B cell (primary cell): ENCODE results near the gene IRAK2. TPM values are rescaled to one million over a fixed set of nuclear protein-coding genes. Genes with fewer than 3 reads are reported as not detected.

Experiments
- ATAC-seq: fragments of 200-7000 bp; cut with Tn5 transposase; one replicate; pipeline ENCODE4 v1.10.0; 2021; ENCODE audit warnings: low read depth, mild to moderate bottlenecking, moderate number of reproducible peaks, moderate library complexity
- CTCF ChIA-PET: fragments of 350-600 bp; sonication (Branson Sonifier 250); formaldehyde crosslinking; loops from one replicate; lab custom pipeline; 2021; ENCODE audit warnings: antibody characterized with exemption, inconsistent platforms; lab: Charles Lee
- POLR2A ChIA-PET: fragments of 350-600 bp; sonication (Branson Sonifier 250); formaldehyde crosslinking; loops from one replicate; lab custom pipeline; 2021; ENCODE audit warnings: antibody characterized with exemption; lab: Charles Lee
- DNase-seq: peaks from one replicate; pipeline ENCODE4 v3.0.0; 2013
- H2AFZ ChIP-seq: 2 replicates; pipeline ENCODE4 v1.6.1; 2012; ENCODE audit warnings: mild to moderate bottlenecking, low read depth, low read length; ENCODE audit not compliant: insufficient read depth, poor library complexity, severe bottlenecking
- H3K27ac ChIP-seq, 2 donors: 1 replicate in 1 of 2; 2 replicates in 1 of 2; pipeline ENCODE4 v1.5.1; 2012 to 2013; ENCODE audit warnings: low read length in 2 of 2, mild to moderate bottlenecking in 2 of 2, moderate library complexity in 1 of 2
- H3K27me3 ChIP-seq, 4 experiments: fragments of 200-600 bp in 1 of 4; sonication (generic) in 1 of 4; replicated peaks in 1 of 4; 1 replicate in 2 of 4; 2 replicates in 2 of 4; pipeline versions ENCODE4 v1.6.1 to v1.7.0; 2013 to 2016; ENCODE audit warnings: low read length in 3 of 4, mild to moderate bottlenecking in 2 of 4, mixed read lengths in 1 of 4, moderate library complexity in 1 of 4; ENCODE audit not compliant: insufficient read depth in 4 of 4, control insufficient read depth in 3 of 4; ENCODE audit errors: control extremely low read depth in 1 of 4
- H3K36me3 ChIP-seq, 2 experiments: replicated peaks in 1 of 2; 1 replicate in 1 of 2; 2 replicates in 1 of 2; pipeline versions ENCODE4 v1.6.1 to v1.7.1; 2013; ENCODE audit warnings: low read length in 1 of 2; ENCODE audit not compliant: insufficient read depth in 2 of 2, control insufficient read depth in 1 of 2; ENCODE audit errors: control extremely low read depth in 1 of 2, extremely low read depth in 1 of 2
- H3K4me1 ChIP-seq, 2 donors: fragments of 200-600 bp in 1 of 2; sonication (generic) in 1 of 2; 1 replicate in 1 of 2; 2 replicates in 1 of 2; pipeline versions ENCODE4 v1.5.1 to v1.6.1; 2013 to 2017; ENCODE audit warnings: low read length in 2 of 2; ENCODE audit not compliant: control insufficient read depth in 2 of 2, insufficient read depth in 2 of 2
- H3K4me2 ChIP-seq: replicated peaks from 2 replicates; pipeline ENCODE3; 2012; ENCODE audit warnings: mild to moderate bottlenecking, low read depth, low read length; ENCODE audit not compliant: poor library complexity, severe bottlenecking
- H3K4me3 ChIP-seq, 5 experiments: fragments of 200-600 bp in 1 of 5; sonication (generic) in 1 of 5; 1 replicate in 3 of 5; 2 replicates in 2 of 5; pipeline versions ENCODE4 v1.5.1 to v1.7.0; 2011 to 2016; ENCODE audit warnings: low read length in 4 of 5, mild to moderate bottlenecking in 4 of 5, low read depth in 2 of 5, control low read depth in 1 of 5, moderate library complexity in 1 of 5; ENCODE audit not compliant: insufficient read depth in 1 of 5; ENCODE audit errors: control extremely low read depth in 1 of 5, extremely low read depth in 1 of 5
- H3K79me2 ChIP-seq: fragments of 200-600 bp; sonication (generic); one replicate; pipeline ENCODE4 v1.6.0; 2016; ENCODE audit warnings: low read length; ENCODE audit not compliant: control insufficient read depth, insufficient read depth
- H3K9ac ChIP-seq: fragments of 200-600 bp; sonication (generic); 2 replicates; pipeline ENCODE4 v1.6.1; 2017; ENCODE audit warnings: mild to moderate bottlenecking, low read length, moderate library complexity
- H3K9me3 ChIP-seq, 3 donors: one replicate each; pipeline versions ENCODE4 v1.6.1 to v1.7.1; 2013; ENCODE audit warnings: low read length in 2 of 3; ENCODE audit not compliant: control insufficient read depth in 2 of 3, insufficient read depth in 1 of 3; ENCODE audit errors: control extremely low read depth in 1 of 3
- H4K20me1 ChIP-seq: 2 replicates; pipeline ENCODE4 v1.6.0; 2012; ENCODE audit warnings: mild to moderate bottlenecking, low read length; ENCODE audit not compliant: insufficient read depth, control insufficient read depth, poor library complexity, severe bottlenecking
- H3K27ac Mint-ChIP-seq: one replicate; pipeline ENCODE4 v1.8.0; 2021; ENCODE audit warnings: mixed read lengths
- H3K27me3 Mint-ChIP-seq: one replicate; pipeline ENCODE4 v1.8.0; 2021; ENCODE audit warnings: mixed read lengths
- H3K4me1 Mint-ChIP-seq: one replicate; pipeline ENCODE4 v1.8.0; 2021; ENCODE audit warnings: mixed read lengths
- H3K4me3 Mint-ChIP-seq: one replicate; pipeline ENCODE4 v1.8.0; 2021; ENCODE audit warnings: mixed read lengths
- H3K9me3 Mint-ChIP-seq: one replicate; pipeline ENCODE4 v1.8.0; 2022; ENCODE audit warnings: mixed read lengths; ENCODE audit not compliant: insufficient read depth
- CTCF ChIP-seq: fragments of 200-600 bp; IDR thresholded peaks from one replicate; pipeline ENCODE4 v1.8.0; 2022; ENCODE audit warnings: antibody characterized with exemption, mild to moderate bottlenecking
- EZH2 ChIP-seq: IDR thresholded peaks from 2 replicates; pipeline ENCODE4 v1.6.1; 2012; ENCODE audit warnings: borderline replicate concordance, low read depth, mild to moderate bottlenecking, moderate library complexity, low read length; ENCODE audit not compliant: insufficient read depth, poor library complexity, severe bottlenecking
- WGBS: methylation state at CpG from one replicate; pipeline ENCODE4 v1.1.5; 2013; ENCODE audit warnings: missing lambda C conversion rate; ENCODE audit not compliant: insufficient coverage; 5-methylcytosine and 5-hydroxymethylcytosine counted together
- intact Hi-C: fragments of 100-400 bp; cut with micrococcal nuclease; formaldehyde crosslinking; loops from one replicate; pipeline ENCODE4 v1.10.0; 2022
- polyA plus RNA-seq: library from polyadenylated mRNA; depleted of rRNA; stranded (reverse); fragments of >200 nt; gene quantifications from 2 replicates; pipeline ENCODE4 v1.2.3, GENCODE V29; 2012
- total RNA-seq, 2 donors: library from RNA; stranded (reverse); fragments of 120-200 nt in 1 of 2; gene quantifications; 1 replicate in 1 of 2; 2 replicates in 1 of 2; pipeline versions ENCODE4 v1.2.3 to v1.2.4, GENCODE V29; 2013 to 2022

IRAK2 gene
- total and polyA plus RNA-seq, 2 donors (not counting 1 experiment from before 2014, with no cell fraction given): 11.8 to 23.2 TPM

- Histone ChIP-seq H3K9ac (no peak overlapping the region), H3K79me2 (peaks cover 20% of the 10 kb centered on the region), H3K27me3 (no peaks in the 10 kb centered on the region), H3K4me2 (no peak overlapping the region), H2AFZ (no peak overlapping the region), H3K27ac (no peak overlapping the region), H3K36me3 (peaks cover 3 to 17% of the 10 kb centered on the region in 2 experiments), H3K9me3 (peaks cover 5 to 17% (median 15%) of the 10 kb centered on the region in 3 donors), H3K4me1 (peaks cover 5 to 18% of the 10 kb centered on the region in 2 donors), H4K20me1 (peaks cover 2% of the 10 kb centered on the region), H3K4me3 (no peak overlapping the region)
- no CpG with 5 or more reads among the region's 3 CpGs for WGBS
- ChIA-PET CTCF (no interaction called here), POLR2A (no interaction called here)
- H3K4me1 Mint-ChIP-seq: peaks cover 19% of the 10 kb centered on the region
- H3K27me3 Mint-ChIP-seq: no peaks in the 10 kb centered on the region
- H3K27ac Mint-ChIP-seq: no peak overlapping the region
- intact Hi-C loops: no loop called here
- no peak for DNase-seq
- peaks cover 9% of the 10 kb centered on the region for H3K9me3 Mint-ChIP-seq
- TF ChIP-seq CTCF (no peak), EZH2 (no peak)
- no peak for ATAC-seq
- H3K4me3 Mint-ChIP-seq: no peak overlapping the region
Observed at GRCh38 chr3:10244009-10244408, 79.3 kb downstream of the IRAK2 start.

GRCh38 chr3:10245081-10245712, 80.5 kb downstream of the IRAK2 start:
- peaks cover 14 to 29% of the 10 kb centered on the region in 2 donors for H3K4me1 ChIP-seq
- Mint-ChIP-seq H3K27ac (no peak overlapping the region), H3K4me1 (peaks cover 29% of the 10 kb centered on the region), H3K9me3 (peaks cover 9% of the 10 kb centered on the region), H3K4me3 (no peak overlapping the region), H3K27me3 (no peaks in the 10 kb centered on the region)
- no peak overlapping the region for H3K4me2 ChIP-seq
- no peaks in the 10 kb centered on the region for H3K27me3 ChIP-seq
- no peak for ATAC-seq
- no peak overlapping the region for H3K27ac ChIP-seq
- no peak overlapping the region for H3K9ac ChIP-seq
- intact Hi-C loops: loop anchor here (5.0 kb wide), 4 partner anchors 298 to 403 kb away; partner anchors contain the start of genes CRELD1, JAGN1 and RPUSD3
- POLR2A ChIA-PET: interaction anchor here (0.6 kb wide), 1 partner anchor 96 kb away, joined by 4 read pairs; no protein-coding TSS in a partner anchor
- DNase-seq: no peak
- H3K4me3 ChIP-seq: no peak overlapping the region
- TF ChIP-seq EZH2: no peak
- no peak for TF ChIP-seq CTCF
- H3K36me3 ChIP-seq: peaks cover 3 to 15% of the 10 kb centered on the region in 2 experiments
- WGBS: 94% methylated on average over 6 of the region's 6 CpGs
- peaks cover 32% of the 10 kb centered on the region for H3K79me2 ChIP-seq
- peaks cover 5 to 17% (median 15%) of the 10 kb centered on the region in 3 donors for H3K9me3 ChIP-seq
- CTCF ChIA-PET: no interaction called here
- H2AFZ ChIP-seq: no peak overlapping the region
- peaks cover 14% of the 10 kb centered on the region for H4K20me1 ChIP-seq
